IPS-20b (cell line): ENCODE results near the gene NMU.
"Not testable (repeated sequence)": the region's sequence is repeated elsewhere in the genome, so short reads cannot be mapped to it uniquely, and the experiment has no call there.

ENCODE experiments used
- H3K27ac ChIP-seq: one replicate; pipeline ENCODE4 v1.5.1; 2013; ENCODE audit warnings: low read length
- H3K27me3 ChIP-seq: 2 replicates; pipeline ENCODE4 v1.6.1; 2013; ENCODE audit warnings: mild to moderate bottlenecking, low read length, inconsistent platforms; ENCODE audit not compliant: insufficient read depth
- H3K36me3 ChIP-seq: 2 replicates; pipeline ENCODE4 v1.6.1; 2013; ENCODE audit warnings: low read depth, mild to moderate bottlenecking, inconsistent platforms, low read length, moderate library complexity; ENCODE audit not compliant: insufficient read depth
- H3K4me1 ChIP-seq: 2 replicates; pipeline ENCODE4 v1.6.1; 2013; ENCODE audit warnings: mild to moderate bottlenecking, control low read depth, inconsistent platforms, low read length, moderate library complexity; ENCODE audit not compliant: insufficient read depth
- H3K4me3 ChIP-seq: 2 replicates; pipeline ENCODE4 v1.5.1; 2013; ENCODE audit warnings: mild to moderate bottlenecking, low read length, inconsistent platforms
- H3K9ac ChIP-seq: 2 replicates; pipeline ENCODE4 v1.6.1; 2013; ENCODE audit warnings: low read depth, mild to moderate bottlenecking, inconsistent platforms, low read length, moderate library complexity
- H3K9me3 ChIP-seq: 2 replicates; pipeline ENCODE4 v1.6.1; 2013; ENCODE audit warnings: mild to moderate bottlenecking, low read depth, low read length, inconsistent platforms; ENCODE audit not compliant: insufficient read depth

Gene NMU

DNA sequence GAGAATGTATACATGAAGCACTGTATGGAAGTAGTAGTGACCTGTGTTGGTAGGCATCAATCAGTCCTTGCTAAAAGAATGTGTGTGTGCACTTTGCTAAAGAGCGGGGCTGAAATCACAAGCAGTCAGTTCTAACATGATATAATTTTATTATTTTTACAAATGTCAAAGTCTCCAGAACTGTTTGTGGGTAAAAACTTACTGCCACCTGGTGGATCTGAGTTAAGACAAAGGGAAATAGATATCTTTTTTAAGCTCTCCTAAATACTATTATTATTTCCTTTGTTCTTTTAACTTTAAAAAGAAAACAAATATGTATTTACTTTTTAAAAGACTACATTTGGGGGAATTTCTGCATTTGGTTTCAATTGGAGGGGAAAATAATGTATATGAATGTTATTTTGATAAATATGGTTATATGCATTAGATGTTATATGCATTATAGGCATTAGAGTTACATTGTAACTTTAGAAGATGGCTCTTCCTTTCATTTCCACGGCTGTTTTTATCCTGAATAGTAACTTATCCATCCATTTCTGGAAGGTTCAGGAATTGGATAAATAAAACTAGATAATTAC lies 81.6 kb downstream of the NMU start:
- no peaks in the 10 kb centered on the region for H3K27me3 ChIP-seq
- no peaks in the 10 kb centered on the region for H3K9me3 ChIP-seq
- H3K36me3 ChIP-seq = no peaks in the 10 kb centered on the region
- H3K4me1 ChIP-seq = peaks cover 9% of the 10 kb centered on the region; the same call in 1 of the 2 replicates
- H3K27ac ChIP-seq = no peak overlapping the region
- no peak overlapping the region for H3K9ac ChIP-seq
- H3K4me3 ChIP-seq = no peak overlapping the region

- Histone ChIP-seq H3K27me3 (no peaks in the 10 kb centered on the region), H3K36me3 (no peaks in the 10 kb centered on the region), H3K9ac (peak overlapping the region; percentile 20; the same call in 1 of the 2 replicates), H3K27ac (peak overlapping the region; percentile 61), H3K9me3 (no peaks in the 10 kb centered on the region), H3K4me1 (peaks cover 9% of the 10 kb centered on the region; the same call in 1 of the 2 replicates), H3K4me3 (peak overlapping the region; percentile 17; the same call in 1 of the 2 replicates)
Observed at GRCh38 chr4:55553441-55554201, 82.5 kb downstream of the NMU start.

GRCh38 chr4:55551964-55552363 lies 84.1 kb downstream of the NMU start:
- H3K27ac ChIP-seq, H3K27me3 ChIP-seq, H3K36me3 ChIP-seq, H3K9ac ChIP-seq, H3K4me3 ChIP-seq, H3K9me3 ChIP-seq: not testable (repeated sequence)
- H3K4me1 ChIP-seq = peaks cover 15% of the 10 kb centered on the region; the same call in 1 of the 2 replicates

- Histone ChIP-seq H3K4me1 (peaks cover 15% of the 10 kb centered on the region; the same call in 1 of the 2 replicates), H3K9me3 (no peaks in the 10 kb centered on the region), H3K27ac (no peak overlapping the region), H3K4me3 (no peak overlapping the region), H3K27me3 (no peaks in the 10 kb centered on the region), H3K36me3 (no peaks in the 10 kb centered on the region), H3K9ac (no peak overlapping the region)
Observed at GRCh38 chr4:55549888-55550287, 86.2 kb downstream of the NMU start.

GRCh38 chr4:55547918-55548317 lies 88.2 kb downstream of the NMU start:
- peak overlapping the region; percentile 89 for H3K27ac ChIP-seq
- no peaks in the 10 kb centered on the region for H3K36me3 ChIP-seq
- peak overlapping the region; percentile 93; the same call in 1 of the 2 replicates for H3K9ac ChIP-seq
- H3K9me3 ChIP-seq = no peaks in the 10 kb centered on the region
- H3K4me1 ChIP-seq = peaks cover 20% of the 10 kb centered on the region; the same call in 1 of the 2 replicates
- no peaks in the 10 kb centered on the region for H3K27me3 ChIP-seq
- peak overlapping the region; percentile 97 for H3K4me3 ChIP-seq

DNA sequence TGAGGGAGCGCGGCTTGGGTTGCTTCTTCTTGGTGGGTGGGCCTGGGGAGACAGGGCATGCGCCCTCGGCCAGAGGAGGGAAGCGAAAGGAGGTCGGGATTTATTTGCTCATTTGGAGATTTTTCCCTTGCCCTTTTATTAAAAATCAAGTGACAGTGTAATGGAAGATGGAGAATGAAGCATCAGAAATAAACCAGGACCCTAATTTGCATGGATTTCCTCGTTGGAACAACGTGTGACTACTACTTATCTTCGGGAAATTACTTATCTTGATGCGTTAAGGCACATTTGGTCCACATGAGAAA lies 88.7 kb downstream of the NMU start:
- H3K4me1 ChIP-seq = peaks cover 20% of the 10 kb centered on the region; the same call in 1 of the 2 replicates
- no peaks in the 10 kb centered on the region for H3K9me3 ChIP-seq
- no peaks in the 10 kb centered on the region for H3K27me3 ChIP-seq
- H3K9ac ChIP-seq = peak overlapping the region; percentile 93
- peak overlapping the region; percentile 89 for H3K27ac ChIP-seq
- H3K4me3 ChIP-seq = peak overlapping the region; percentile 97
- H3K36me3 ChIP-seq = no peaks in the 10 kb centered on the region

GRCh38 chr4:55546756-55547465 lies 89.2 kb downstream of the NMU start, which contains the start of gene CLOCK:
TSS of gene CLOCK (minus strand) at chr4:55546909. CDS start at chr4:55482785, 64,124 bp downstream.
- Histone ChIP-seq H3K4me3 (peak within 1 kb of the TSS; percentile 97), H3K9ac (peak within 1 kb of the TSS; percentile 93), H3K36me3 (no peaks in the 10 kb centered on the region), H3K27ac (peak within 1 kb of the TSS; percentile 89), H3K9me3 (no peaks in the 10 kb centered on the region), H3K27me3 (no peaks in the 10 kb centered on the region), H3K4me1 (peaks cover 20% of the 10 kb centered on the region; the same call in 1 of the 2 replicates)

DNA sequence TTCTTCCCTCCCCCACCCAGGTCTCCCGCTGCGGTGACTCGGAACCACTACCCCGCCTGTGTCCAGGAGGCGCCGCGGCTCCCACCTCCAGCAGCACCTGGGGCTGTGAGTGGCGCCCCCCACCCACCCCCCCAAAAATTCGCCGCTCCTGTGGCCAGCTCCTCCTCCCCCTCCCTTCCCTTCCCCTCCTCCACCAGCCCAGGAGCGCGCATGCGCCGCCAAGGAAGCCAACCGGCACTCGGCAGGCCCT lies 89.7 kb downstream of the NMU start:
- Histone ChIP-seq H3K4me1 (peaks cover 20% of the 10 kb centered on the region; the same call in 1 of the 2 replicates), H3K27ac (no peak overlapping the region), H3K36me3 (no peaks in the 10 kb centered on the region), H3K27me3 (no peaks in the 10 kb centered on the region), H3K4me3 (peak overlapping the region; percentile 97; the same call in 1 of the 2 replicates), H3K9me3 (no peaks in the 10 kb centered on the region), H3K9ac (no peak overlapping the region; the same call in 1 of the 2 replicates)

GRCh38 chr4:55545641-55546505 lies 90.2 kb downstream of the NMU start:
- H3K4me1 ChIP-seq = peaks cover 20% of the 10 kb centered on the region; the same call in 1 of the 2 replicates
- H3K4me3 ChIP-seq = peak overlapping the region; percentile 82
- no peaks in the 10 kb centered on the region for H3K27me3 ChIP-seq
- H3K9ac ChIP-seq = peak overlapping the region; percentile 79
- H3K27ac ChIP-seq = peak overlapping the region; percentile 68
- no peaks in the 10 kb centered on the region for H3K9me3 ChIP-seq
- H3K36me3 ChIP-seq = no peaks in the 10 kb centered on the region
